Midbrain (tissue), 1 donor: ENCODE data around the gene DHRS11.

ENCODE experiments used
- DNase-seq: peaks from one replicate; lab custom pipeline; 2025; lab: John Stamatoyannopoulos, UW

DHRS11 gene, protein sequence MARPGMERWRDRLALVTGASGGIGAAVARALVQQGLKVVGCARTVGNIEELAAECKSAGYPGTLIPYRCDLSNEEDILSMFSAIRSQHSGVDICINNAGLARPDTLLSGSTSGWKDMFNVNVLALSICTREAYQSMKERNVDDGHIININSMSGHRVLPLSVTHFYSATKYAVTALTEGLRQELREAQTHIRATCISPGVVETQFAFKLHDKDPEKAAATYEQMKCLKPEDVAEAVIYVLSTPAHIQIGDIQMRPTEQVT

DNA sequence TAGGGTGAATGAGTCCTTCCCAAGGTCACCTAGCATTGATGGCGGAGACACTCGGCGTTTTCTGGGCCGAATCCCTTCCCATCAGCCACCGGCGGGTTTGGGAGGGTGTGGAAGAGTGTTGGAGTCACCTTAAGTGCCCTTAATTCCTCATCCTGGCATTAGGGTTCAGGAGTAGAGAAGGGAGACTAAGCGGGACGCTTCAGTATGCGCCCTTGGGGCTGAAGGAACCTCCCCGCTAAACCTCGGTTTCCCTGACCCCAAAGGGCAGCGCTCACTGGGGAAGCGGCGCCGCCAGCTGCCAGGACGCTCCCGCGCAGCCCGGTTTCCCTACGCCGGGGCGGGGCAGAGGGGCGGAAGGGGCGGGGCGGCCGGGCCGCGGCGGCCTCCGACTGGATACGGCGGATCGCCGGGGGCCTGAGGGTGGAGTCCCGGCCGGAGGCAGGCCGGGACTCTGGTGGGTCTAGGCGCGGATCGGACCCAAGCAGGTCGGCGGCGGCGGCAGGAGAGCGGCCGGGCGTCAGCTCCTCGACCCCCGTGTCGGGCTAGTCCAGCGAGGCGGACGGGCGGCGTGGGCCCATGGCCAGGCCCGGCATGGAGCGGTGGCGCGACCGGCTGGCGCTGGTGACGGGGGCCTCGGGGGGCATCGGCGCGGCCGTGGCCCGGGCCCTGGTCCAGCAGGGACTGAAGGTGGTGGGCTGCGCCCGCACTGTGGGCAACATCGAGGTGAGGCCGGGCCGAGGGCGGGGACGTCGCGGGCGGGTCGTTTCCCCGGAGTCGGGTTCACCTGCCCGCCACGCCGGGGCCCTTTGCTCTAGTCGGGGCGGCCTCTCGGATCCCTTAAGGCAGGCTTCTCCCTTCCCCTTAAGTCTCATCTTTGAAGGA, at the start of gene DHRS11:
TSS of gene DHRS11 (plus strand) at position 446 of the 882 bp plus-strand sequence. CDS start at position 577, 131 bp downstream.
- peak; percentile 76 for DNase-seq

DNA sequence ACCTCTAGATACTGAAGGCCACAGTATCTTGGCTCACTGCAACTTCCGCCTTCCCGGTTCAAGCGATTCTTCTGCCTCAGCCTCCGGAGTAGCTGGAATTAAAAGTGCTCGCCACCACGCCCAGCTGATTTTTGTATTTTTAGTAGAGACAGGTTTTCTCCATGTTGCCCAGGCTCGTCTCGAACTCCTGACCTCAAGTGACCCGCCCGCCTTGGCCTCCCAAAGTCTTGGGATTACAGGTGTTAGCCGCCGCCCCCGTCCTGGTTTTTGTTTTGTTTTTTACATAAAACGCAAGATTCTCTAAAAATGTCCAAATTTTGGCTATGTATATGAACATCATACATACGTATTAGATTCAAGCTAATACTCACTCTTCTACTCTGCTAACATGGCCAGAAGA, 48.9 kb upstream of the DHRS11 start:
- no peak for DNase-seq

DNA sequence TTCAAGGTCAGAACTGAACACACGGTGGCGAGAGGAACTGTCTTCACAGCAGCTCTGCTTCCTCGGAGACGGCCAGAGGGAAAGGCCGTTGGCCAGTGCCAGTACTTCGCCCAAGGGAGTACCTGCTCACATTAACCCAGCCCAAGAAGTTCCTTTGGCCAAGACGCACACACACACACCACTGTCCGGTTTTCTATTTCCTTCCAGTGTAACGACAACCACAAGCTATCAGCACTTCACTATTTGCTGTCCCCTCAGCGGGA, 47.7 kb upstream of the DHRS11 start:
- DNase-seq: peak; percentile 33

DNA sequence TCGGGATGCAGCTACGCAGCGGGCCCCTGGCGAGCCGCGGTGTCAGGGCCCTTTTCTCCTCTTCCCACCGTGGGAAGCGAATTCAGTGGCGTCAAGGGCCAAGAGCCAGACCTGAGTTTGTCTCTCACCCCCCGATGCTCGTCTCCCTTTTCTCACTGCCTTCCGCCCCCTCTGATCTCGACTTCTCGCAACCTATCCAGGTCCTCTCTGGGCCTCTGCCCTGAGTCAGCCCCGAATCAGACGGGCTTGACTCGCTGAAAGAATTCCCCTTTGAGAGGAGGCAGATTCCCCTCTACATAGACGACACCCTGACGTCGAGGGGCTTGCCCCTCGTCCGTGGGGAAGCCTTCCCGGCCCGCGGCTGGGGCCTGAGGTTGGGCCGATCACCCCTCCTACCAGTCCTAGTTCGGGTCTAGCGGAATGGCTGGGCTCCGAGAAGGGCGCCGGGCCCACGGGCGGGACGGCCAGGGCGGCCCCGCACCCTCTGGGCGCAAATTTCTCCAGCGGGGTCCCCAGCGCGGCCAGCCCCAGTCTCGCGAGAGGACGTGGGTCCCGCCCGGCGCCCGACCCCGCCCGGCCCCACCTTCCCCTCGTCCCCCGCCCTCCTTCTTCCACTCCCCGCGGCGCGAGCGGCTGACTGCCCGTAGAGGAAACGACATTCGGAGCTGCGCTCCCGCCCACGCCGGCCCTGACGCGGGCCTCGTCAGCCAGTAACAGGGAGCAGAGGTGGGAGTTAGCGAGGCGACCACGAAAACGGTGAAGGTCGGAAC, 47.2 kb upstream of the DHRS11 start, which contains the start of gene GGNBP2:
TSS of gene GGNBP2 (plus strand) at position 613 of the 770 bp plus-strand sequence. CDS start 806 bp downstream, outside the sequence.
- DNase-seq: peak; percentile 88

DNA sequence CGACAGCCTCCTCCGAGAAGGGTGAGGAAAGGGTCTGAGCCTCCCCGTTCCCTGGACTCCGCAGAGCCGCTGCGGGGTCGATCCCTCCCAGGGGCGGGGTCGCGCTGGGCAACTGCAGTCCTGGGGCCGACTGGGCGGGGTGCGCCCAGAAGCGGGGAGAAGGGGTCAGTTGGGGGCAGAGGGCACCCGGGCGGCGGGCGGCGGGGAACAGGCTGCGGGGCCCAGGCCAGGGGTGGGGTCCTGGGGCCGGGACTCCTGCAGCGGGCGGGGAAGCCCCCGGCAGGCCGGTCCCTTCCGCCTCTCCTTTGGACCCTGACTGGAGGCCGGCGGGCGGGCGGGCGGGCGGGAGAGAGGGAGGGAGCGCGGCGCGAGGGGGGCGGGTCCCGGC, 46.6 kb upstream of the DHRS11 start:
- no peak for DNase-seq

DNA sequence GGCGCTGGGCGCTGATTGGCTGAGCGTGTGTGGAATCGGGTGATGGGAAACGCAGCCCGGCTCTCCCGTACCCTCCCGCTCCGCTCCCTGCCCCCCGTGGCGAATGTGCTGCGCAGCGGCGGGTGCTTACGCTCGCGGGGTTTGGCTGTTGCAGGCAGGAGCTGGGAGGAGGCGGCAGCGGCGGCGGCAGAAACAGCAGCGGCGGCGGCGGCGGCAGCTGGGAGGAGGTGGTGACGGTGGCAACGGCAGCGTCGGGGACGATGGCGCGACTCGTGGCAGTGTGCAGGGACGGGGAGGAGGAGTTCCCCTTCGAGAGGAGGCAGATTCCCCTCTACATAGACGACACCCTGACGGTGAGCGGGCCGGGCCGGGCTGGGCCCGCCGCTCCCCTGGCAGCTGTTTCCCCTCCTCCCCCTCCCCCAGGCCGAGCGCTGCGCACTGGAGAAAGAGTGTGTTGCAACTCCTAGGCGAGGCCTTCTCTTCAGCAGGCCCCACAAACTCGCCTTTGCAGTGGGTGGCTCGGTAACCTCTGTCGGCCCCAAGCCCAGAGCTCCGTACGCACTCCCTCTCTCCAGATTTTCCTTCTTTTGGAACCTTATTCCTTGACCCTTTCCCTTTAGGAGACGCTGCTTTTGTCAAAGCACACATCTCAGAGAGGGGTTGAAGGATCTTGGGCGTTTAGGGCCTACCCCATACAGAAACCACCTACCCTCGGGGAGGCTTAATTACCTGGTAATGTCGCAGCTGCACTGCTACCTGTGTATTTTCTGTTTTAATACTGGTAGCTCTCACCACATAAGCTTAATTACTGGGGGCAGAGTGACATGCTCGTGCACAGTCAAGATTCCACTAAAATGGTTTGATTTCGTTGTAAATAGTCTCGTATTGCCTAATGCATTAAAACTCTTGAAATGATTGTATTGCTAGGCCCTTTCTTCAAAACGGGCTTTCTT, 45.9 kb upstream of the DHRS11 start:
- DNase-seq: peak; percentile 98

DNA sequence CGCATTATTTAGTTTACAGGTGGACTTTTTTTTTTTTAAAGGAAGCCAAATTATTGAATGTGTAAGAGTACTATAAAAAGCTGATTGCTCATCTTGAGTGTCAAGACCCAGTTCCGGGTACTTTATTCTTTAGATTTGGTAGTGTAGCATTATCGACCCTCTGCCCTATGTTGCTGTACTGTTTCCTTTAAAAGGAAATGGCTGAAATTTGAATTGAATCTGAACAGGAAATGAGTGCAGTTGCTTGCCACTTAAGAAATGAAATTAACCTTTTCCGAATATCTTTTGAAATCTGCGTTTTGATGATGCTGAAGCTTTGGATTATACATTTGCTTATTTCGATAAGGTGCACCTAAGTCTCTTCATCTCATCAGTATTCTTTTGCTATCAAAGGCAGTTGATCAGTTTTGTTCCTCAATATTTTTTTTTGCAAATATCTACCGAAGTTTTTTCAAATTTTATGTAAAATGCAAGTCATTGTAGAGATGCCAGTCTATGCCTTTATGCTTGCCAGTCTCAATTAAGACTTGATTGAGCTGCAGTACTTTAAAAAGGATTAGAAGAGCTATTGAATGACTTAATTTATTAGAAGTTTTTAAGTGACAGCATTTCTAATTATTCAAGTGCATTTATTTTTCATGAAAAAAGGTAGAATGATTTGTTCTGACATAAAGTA, 45.1 kb upstream of the DHRS11 start:
- DNase-seq: no peak

DNA sequence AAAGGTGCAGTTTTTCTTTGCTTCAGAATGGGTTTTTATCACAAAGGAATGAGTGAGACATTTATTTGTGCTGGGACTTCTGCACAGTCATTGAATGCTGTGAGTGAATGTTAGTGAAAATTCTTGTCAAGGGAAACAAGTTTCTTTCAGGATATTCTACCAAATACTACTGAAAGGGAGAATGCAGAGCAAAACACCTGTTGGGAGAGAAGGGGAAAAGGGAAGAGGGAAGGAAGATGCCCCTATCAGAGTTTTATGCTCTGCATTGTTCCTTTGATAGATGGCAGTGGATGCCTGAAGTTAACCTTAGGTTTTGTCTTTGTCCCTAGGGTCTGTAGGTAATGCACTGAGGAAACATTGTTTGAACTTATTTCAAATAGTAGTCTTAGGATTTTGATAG, 43.9 kb upstream of the DHRS11 start:
- no peak for DNase-seq

DNA sequence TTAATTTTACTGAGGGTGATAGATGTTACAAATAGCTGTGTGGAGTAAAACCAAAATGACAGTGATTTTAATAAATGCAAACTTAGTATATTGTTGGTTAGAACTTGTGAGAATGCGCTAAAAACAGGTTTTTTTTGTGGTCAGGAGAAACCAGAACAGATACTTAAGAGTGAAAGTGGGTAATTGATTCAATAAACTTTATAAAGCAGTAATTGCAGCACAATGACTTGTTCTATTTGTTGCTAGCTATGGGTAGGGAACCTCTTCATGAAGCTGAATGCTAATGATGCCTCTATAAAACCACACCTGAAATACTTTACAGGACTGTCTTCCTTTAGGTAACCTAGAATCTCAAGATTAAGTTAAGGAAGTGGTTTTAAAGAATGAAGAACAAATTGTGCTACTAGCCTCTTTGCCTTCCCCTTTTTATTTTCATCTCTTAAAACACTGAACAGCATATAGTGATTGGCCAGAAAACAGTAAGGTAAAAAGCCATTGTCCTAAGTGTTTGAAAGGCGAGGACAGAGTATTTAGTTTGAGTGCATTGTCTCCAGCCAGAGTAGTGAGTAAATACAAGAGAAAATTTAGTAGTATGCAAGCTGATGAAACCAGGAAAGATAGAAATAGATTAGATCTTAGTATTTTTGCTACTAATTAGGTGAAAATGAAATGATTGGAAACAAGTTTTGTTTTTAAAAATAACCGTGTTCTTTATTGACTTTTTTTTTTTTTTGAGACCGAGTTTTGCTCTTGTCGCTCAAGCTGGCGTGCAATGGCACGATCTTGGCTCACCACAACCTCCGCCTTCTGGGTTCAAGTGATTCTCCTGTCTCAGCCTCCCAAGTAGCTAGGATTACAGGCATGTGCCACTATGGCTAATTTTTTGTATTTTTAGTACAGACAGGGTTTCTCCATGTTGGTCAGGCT, 40.9 kb upstream of the DHRS11 start:
- DNase-seq: peak; percentile 8

DNA sequence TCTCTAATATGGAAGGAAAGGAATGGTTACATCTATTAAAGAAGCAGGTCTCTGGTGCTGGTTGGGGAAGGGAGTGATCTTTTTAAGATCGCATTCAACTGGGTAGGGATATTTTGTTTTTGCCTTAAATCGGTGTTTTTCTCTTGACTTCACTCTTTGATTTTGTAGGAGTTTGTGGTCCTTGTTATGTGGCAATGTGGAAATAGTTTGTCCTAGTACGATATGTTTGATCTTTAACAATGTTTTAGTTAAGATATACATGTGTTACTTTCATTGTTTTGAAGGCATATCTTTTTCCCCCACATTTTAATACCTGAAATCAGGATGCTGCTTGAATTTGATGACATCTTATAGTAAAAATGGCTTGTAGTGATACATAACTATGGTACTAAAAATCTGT, 38.2 kb upstream of the DHRS11 start:
- DNase-seq: no peak

DNA sequence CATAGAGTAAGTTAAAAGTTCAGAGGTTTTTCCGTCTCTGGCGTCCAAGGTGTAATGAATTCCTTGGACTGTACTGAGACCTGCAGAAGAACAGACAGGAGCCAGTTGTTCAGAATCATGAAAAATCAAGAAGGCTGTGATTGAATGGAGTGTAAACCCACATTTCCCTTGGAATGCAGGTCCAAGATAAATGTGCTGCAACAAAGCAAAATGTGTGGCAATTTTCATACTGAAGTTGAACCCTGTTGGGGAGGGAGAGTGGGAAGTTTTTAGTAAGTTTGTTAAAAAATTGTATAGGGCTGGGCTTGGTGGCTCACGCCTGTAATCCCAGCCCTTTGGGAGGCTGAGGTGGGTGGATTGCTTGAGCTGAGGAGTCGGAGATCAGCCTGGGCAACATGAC, 25.6 kb upstream of the DHRS11 start:
- no peak for DNase-seq

DNA sequence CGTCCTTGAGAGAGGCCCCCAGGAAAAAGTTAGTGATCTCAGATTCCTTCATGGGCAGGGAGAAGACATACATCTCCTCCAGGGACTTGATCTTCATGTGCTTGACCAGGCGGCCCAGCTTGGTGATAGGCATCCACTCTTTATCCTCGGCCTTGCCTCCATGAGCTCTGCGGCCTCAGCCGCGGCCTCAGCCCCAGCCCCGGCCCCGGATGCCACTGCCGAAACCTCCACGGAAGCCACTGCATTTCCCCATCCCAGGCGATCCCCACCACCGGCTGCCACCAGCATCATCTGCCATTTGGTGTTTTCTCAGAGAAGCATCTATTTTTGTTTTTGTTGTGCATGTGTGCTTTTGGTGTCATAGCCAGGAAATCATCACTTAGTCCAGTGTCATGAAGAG, 16.7 kb upstream of the DHRS11 start:
- no peak for DNase-seq

DNA sequence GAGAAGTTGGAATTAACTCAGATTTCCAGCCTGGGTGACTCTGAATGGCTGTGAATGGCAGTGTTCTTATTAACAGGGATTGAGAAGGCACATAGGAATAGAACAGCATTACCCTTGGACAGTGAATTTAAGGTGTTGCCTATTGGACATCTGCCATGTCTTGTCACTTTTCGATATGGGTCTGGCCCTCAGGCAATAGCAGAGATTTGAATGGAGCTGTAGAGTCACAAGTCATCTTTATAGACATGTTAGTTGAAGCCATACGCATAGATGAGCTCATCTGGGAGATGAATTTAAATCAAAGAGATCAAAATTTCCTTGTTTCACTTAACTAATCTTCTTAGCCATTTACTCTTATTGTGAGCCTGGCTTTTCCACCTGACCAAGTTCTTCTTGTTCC, 14.9 kb upstream of the DHRS11 start:
- DNase-seq: no peak

DNA sequence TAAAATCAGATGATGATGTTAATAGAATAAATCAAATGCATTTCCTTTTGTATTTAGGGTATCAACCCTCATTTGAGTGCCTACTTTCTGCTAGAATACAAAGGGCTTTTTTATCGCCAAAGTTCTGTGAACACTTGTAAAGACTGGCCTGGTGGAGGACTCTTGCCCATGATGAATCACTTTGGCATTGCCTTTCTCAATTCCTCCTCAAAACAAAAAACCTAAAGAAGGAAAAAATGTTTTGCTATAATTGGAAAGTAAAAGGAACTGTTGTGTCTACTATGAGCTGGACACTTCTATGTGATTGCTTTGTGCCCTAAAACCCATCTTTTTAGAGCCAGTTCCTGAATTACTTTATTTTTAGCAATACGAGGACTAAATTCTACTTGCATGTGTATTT, 13.0 kb upstream of the DHRS11 start:
- no peak for DNase-seq

DNA sequence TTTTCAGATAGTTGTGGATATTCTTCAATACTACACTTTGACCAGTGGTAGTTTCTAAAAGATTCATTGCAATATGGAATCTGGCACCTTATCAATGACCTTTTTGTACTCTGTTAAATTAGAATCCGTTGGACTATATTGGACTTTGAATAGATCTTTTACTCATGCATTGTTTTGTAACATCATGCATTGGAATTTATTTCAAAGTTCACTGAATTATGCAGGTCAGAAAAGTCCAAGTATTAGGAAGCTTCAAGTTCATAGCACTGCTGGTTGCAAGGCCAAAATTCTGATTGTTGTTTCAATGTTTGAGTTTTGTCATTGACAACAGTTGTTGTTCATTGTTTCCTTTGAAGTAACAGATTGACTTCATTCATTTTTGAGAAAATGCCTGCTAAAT, 7.9 kb upstream of the DHRS11 start:
- DNase-seq: no peak

DNA sequence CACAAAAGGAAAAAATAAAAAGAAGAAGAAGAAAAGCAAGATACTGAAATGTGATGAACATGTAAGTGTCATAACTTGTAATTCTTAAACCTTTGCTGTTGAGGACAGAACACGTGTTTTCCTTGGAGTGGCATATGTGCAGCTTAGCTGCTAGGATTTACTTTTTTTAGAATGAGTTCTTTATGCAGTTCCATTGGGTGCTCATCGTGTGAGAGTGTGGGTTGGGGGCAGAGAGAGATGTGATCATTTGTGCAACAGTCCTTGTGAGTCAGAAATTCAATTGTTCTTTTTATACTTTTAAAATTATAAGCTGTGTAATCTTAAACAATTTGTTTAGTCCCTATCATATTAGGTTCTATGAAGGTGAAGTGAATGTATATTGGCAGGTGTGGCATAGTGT, 5.5 kb upstream of the DHRS11 start:
- no peak for DNase-seq

DNA sequence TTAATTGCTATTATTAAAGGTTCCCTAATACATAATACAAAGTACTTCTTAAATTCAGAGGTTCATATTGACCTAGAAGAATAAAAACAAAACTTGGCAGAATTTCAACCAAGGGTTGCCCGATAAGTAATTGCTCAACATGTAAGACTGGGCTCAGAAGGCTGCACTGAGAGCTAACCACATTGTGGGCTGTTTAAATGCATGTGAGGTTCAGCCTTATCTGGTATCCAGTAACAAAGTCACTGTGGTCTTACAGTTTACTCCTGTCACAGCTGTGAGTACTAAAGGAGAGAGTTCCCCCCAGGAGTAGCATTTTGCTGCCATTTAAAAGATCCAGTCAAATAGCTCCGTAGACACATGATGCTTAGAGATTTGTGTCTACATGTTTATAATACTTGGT, 1.6 kb upstream of the DHRS11 start:
- DNase-seq: no peak

DNA sequence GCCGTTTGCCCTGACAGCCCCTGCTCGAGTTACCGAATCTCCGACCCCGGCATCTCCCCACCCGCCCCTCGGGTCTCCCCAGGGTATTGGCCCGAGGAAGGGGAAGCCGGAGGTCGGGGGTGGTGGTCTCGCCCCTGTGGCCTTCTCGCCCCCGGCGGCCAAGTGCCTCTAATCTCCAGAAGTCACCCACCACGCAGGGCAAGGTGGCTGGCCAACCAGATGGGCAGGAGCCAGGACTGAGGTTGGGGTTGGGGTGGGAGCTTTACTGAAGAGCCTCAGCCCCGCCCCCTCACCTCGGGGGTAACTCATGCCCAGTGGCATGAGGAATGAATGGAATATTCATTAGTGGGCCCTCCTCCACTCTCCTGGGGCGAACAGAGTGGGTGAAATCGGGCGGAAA, 637 bp downstream of the DHRS11 start:
- DNase-seq: no peak

DNA sequence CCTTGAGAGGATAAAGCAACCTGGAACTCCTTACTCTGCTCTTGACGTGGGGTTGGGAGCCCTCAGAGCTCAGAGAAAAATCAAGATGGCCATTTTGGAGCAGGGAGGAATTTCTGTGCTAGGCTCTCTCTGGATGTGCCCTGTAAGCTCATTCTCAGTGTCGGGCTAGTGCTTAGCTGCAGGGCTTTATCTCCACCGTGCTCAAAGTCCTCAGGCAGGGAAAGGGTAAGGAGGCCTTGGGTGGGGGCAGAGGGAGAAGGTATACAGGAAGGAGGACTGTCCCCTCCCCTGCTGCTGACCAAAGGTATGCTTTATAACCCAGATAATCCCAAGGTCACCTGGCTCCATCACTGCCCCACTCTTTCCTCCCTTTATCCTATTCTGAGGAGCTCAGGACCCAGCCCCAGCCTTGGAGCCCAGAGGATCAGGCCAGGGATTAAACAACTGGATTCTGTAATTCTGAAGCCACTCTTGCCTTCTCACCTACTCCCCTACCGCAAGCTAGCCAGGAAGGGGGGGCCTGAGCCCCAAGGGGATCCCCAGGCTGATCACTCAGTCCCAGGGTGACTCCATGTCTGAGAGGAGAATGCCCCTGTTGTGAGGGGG, 1.1 kb downstream of the DHRS11 start:
- DNase-seq: no peak
